ENCODE results near the gene STAT5B. TPM values are rescaled to one million over a fixed set of nuclear protein-coding genes. Genes with fewer than 3 reads are reported as not detected.

The STAT5B gene
- total and polyA plus RNA-seq, 9 of the 15 experiments (the other 6 are each of a cell fraction or from before 2014, with no cell fraction given): 20.8 to 176 (median 92.4) TPM

DNA sequence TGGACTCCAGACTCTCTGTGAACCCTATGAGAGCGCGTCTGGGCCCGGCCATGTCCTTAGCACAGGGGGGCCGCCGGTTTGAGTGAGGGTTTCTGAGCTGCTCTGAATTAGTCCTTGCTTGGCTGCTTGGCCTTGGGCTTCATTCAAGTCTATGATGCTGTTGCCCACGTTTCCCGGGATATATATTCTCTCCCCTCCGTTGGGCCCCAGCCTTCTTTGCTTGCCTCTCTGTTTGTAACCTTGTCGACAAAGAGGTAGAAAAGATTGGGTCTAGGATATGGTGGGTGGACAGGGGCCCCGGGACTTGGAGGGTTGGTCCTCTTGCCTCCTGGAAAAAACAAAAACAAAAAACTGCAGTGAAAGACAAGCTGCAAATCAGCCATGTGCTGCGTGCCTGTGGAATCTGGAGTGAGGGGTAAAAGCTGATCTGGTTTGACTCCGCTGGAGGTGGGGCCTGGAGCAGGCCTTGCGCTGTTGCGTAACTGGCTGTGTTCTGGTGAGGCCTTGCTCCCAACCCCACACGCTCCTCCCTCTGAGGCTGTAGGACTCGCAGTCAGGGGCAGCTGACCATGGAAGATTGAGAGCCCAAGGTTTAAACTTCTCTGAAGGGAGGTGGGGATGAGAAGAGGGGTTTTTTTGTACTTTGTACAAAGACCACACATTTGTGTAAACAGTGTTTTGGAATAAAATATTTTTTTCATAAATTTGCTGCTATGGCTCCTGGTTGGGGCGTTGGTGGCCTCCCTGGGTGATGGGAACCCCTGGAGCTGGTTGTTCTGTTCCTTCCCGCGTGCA lies 35.2 kb upstream of the STAT5B start (continued):
- TF ChIP-seq, protein P1, sequence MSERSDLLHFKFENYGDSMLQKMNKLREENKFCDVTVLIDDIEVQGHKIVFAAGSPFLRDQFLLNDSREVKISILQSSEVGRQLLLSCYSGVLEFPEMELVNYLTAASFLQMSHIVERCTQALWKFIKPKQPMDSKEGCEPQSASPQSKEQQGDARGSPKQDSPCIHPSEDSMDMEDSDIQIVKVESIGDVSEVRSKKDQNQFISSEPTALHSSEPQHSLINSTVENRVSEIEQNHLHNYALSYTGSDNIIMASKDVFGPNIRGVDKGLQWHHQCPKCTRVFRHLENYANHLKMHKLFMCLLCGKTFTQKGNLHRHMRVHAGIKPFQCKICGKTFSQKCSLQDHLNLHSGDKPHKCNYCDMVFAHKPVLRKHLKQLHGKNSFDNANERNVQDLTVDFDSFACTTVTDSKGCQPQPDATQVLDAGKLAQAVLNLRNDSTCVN (CRISPR knock-in tag; IDR thresholded peaks at IDR 0.05): no peak
- TF ChIP-seq BRF2 (IDR thresholded peaks at IDR 0.05; ENCODE audit: borderline replicate concordance, insufficient read depth, insufficient read length): no peak
- no peak for TF ChIP-seq PTRF (tag; IDR thresholded peaks at IDR 0.05)
- no peak for TF ChIP-seq ZNF175 (CRISPR knock-in tag; IDR thresholded peaks at IDR 0.05; ENCODE audit: low read depth)
- TF ChIP-seq GATAD2A (IDR thresholded peaks at IDR 0.05): peak; percentile 52; the same call in 1 of the 2 replicates
- TF ChIP-seq ZNF668 (CRISPR knock-in tag; IDR thresholded peaks at IDR 0.05): no peak
- TF ChIP-seq ZNF586 (CRISPR knock-in tag; conservative IDR thresholded peaks at IDR 0.05): no peak
- TF ChIP-seq SRSF9 (IDR thresholded peaks at IDR 0.05; ENCODE audit: borderline replicate concordance, low read depth, low read length): no peak
- TF ChIP-seq YY1 (IDR thresholded peaks at IDR 0.05; ENCODE audit: borderline replicate concordance in 1 of 3, control insufficient read depth in 1 of 3, extremely low read depth in 1 of 3, insufficient read depth in 3 of 3, insufficient read length in 1 of 3, insufficient replicate concordance in 2 of 3, low read depth in 1 of 3, low read length in 2 of 3): no peak
- TF ChIP-seq U2AF1 (optimal IDR thresholded peaks at IDR 0.05; ENCODE audit: low read depth, low read length): no peak
- TF ChIP-seq LARP7 (IDR thresholded peaks at IDR 0.05): no peak
- TF ChIP-seq ZNF75A (CRISPR knock-in tag; IDR thresholded peaks at IDR 0.05): no peak
- no peak for TF ChIP-seq KLF1 (tag; IDR thresholded peaks at IDR 0.05)
- TF ChIP-seq ZNF280A (IDR thresholded peaks at IDR 0.05; ENCODE audit: low read depth, partially characterized antibody): no peak
- TF ChIP-seq CHD1 (IDR thresholded peaks at IDR 0.05; ENCODE audit: low read length): no peak
- no peak for TF ChIP-seq NCOA6 (IDR thresholded peaks at IDR 0.05)
- TF ChIP-seq KAT7 (CRISPR knock-in tag; IDR thresholded peaks at IDR 0.05; ENCODE audit: borderline replicate concordance): no peak
- TF ChIP-seq HDAC3 (IDR thresholded peaks at IDR 0.05; ENCODE audit: borderline replicate concordance, partially characterized antibody): no peak
- 0 out of 2 replicates have a peak, but pooled peaks have one; percentile 16 for TF ChIP-seq ZNF253 (CRISPR knock-in tag; conservative IDR thresholded peaks at IDR 0.05)
- no peak for TF ChIP-seq TGIF2 (CRISPR knock-in tag; IDR thresholded peaks at IDR 0.05)
- TF ChIP-seq HCFC1 (IDR thresholded peaks at IDR 0.05; ENCODE audit: low read depth, low read length): peak; percentile 20; the same call in 1 of the 2 replicates
- TF ChIP-seq HDAC6 (IDR thresholded peaks at IDR 0.05; ENCODE audit: low read depth, low read length): no peak
- TF ChIP-seq MAFG (tag; conservative IDR thresholded peaks at IDR 0.05): no peak
- no peak for TF ChIP-seq ZNF778 (CRISPR knock-in tag; IDR thresholded peaks at IDR 0.05)
- TF ChIP-seq ZFX (CRISPR knock-in tag; IDR thresholded peaks at IDR 0.05): peak; percentile 74
- TF ChIP-seq ZNF445 (CRISPR knock-in tag; IDR thresholded peaks at IDR 0.05; ENCODE audit: low read depth): no peak

Measured in K562 (cell line).